Measurements from ENCODE around the gene ZNF366. TPM values are rescaled to one million over a fixed set of nuclear protein-coding genes. Genes with fewer than 3 reads are reported as not detected.

ZNF366 gene
- total RNA-seq, 2 donors from 2014 or later, result under 0.01 to 1.8 TPM

DNA sequence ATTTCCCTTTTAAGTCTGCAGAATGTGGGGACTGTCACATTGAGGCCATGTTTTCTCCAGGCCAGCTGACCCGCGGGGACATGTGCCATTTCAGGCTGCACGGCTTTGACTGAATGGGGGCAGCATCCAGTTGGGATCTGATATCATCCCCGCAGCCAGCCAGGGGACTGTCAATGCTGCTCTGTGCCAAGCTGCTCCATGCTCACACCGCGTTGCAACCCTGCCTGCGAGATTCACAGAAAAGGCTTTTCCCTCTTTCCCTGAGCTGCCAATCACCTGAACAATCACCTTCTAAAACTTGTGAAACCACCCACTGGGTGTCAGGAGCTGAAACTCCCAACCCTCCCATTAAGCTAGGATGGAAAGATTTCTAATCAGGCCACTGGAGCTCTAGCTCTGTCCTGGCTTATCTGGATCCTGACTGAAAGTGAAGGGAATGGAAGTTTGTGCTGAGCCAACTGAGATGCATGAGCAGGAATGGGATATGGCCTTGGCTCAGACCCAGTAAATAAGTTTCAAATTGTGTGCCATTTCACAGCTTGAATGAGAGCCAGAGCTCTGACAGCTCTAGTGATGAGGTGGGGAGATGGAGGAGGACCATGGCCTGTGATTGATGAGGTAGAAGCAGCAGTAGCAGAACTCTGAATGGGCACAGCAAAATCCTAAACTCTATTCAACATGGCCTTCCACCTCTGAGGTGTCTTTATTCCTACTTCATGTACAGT lies 34.5 kb upstream of the ZNF366 start:
- intact Hi-C loops (cut with DNase I), result no loop called here
- Histone ChIP-seq H3K4me1 (no peaks in the 10 kb centered on the region), H3K36me3 (replicated peaks in 1 of 2; ENCODE audit: insufficient read depth in 1 of 2, low read depth in 2 of 2) (no peaks in the 10 kb centered on the region), H3K9me3 (no peaks in the 10 kb centered on the region), H3K4me3 (no peak overlapping the region), H3K27ac (no peak overlapping the region), H3K27me3 (no peaks in the 10 kb centered on the region)
- TF ChIP-seq CTCF (IDR thresholded peaks at IDR 0.05) (no peak), POLR2A (IDR thresholded peaks at IDR 0.05) (no peak)
- no peak for ATAC-seq
- 35 to 48% methylated on average over 7 of the region's 7 CpGs for WGBS, 2 donors
- no peak for DNase-seq

GRCh38 chr5:72540759-72541438 lies 33.7 kb upstream of the ZNF366 start:
- Histone ChIP-seq H3K36me3 (replicated peaks in 1 of 2; ENCODE audit: insufficient read depth in 1 of 2, low read depth in 2 of 2) (no peaks in the 10 kb centered on the region), H3K9me3 (no peaks in the 10 kb centered on the region), H3K27ac (no peak overlapping the region), H3K27me3 (no peaks in the 10 kb centered on the region), H3K4me1 (no peaks in the 10 kb centered on the region), H3K4me3 (no peak overlapping the region)
- intact Hi-C loops (cut with DNase I), result no loop called here
- DNase-seq, result no peak
- no peak for TF ChIP-seq CTCF (IDR thresholded peaks at IDR 0.05)
- TF ChIP-seq POLR2A (IDR thresholded peaks at IDR 0.05), result no peak
- no peak for ATAC-seq
- 78 to 87% methylated on average over 7 of the region's 7 CpGs for WGBS, 2 donors

DNA sequence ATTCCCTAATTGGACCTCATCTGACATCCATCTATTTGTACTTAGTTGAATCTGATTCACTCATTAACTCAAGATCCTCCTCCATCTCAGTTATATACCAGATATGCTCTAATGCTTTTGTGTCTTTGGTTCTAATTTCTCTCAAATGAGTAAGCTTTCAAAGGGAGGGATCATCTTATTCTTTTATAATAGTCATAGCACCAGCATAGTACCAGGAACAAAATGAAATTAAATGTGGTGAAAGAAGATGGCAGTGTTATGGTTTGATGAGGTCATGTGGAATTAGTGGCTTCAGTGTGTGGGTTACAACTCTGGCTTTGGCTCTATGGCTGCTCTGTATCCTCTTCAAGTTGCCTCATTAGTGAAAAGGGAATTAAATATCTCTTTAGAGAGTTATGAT lies 32.5 kb upstream of the ZNF366 start:
- Histone ChIP-seq H3K27ac (no peak overlapping the region), H3K9me3 (no peaks in the 10 kb centered on the region), H3K27me3 (no peaks in the 10 kb centered on the region), H3K4me1 (no peaks in the 10 kb centered on the region), H3K36me3 (replicated peaks in 1 of 2; ENCODE audit: insufficient read depth in 1 of 2, low read depth in 2 of 2) (no peaks in the 10 kb centered on the region), H3K4me3 (no peak overlapping the region)
- TF ChIP-seq POLR2A (IDR thresholded peaks at IDR 0.05) (no peak), CTCF (IDR thresholded peaks at IDR 0.05) (no peak)
- intact Hi-C loops (cut with DNase I), result no loop called here
- ATAC-seq (no peak), DNase-seq (no peak)

GRCh38 chr5:72539038-72539437 lies 31.8 kb upstream of the ZNF366 start:
- DNase-seq (no peak), ATAC-seq (no peak)
- no peaks in the 10 kb centered on the region for H3K36me3 ChIP-seq (replicated peaks in 1 of 2; ENCODE audit: insufficient read depth in 1 of 2, low read depth in 2 of 2)
- TF ChIP-seq POLR2A (IDR thresholded peaks at IDR 0.05), result no peak
- TF ChIP-seq CTCF (IDR thresholded peaks at IDR 0.05), result no peak
- no peak overlapping the region for H3K4me3 ChIP-seq
- intact Hi-C loops (cut with DNase I), result no loop called here
- H3K4me1 ChIP-seq, result no peaks in the 10 kb centered on the region
- H3K27ac ChIP-seq, result no peak overlapping the region
- 5 to 34% methylated on average over 1 of the region's 1 CpG for WGBS, 2 donors
- H3K9me3 ChIP-seq, result no peaks in the 10 kb centered on the region
- H3K27me3 ChIP-seq, result no peaks in the 10 kb centered on the region

GRCh38 chr5:72537166-72537565 lies 30.0 kb upstream of the ZNF366 start:
- ATAC-seq (no peak), DNase-seq (no peak)
- WGBS, 2 donors, result 54 to 72% methylated on average over 5 of the region's 5 CpGs
- intact Hi-C loops (cut with DNase I), result no loop called here
- H3K27ac ChIP-seq, result no peak overlapping the region
- no peaks in the 10 kb centered on the region for H3K9me3 ChIP-seq
- H3K4me3 ChIP-seq, result no peak overlapping the region
- no peak for TF ChIP-seq CTCF (IDR thresholded peaks at IDR 0.05)
- no peak for TF ChIP-seq POLR2A (IDR thresholded peaks at IDR 0.05)
- no peaks in the 10 kb centered on the region for H3K36me3 ChIP-seq (replicated peaks in 1 of 2; ENCODE audit: insufficient read depth in 1 of 2, low read depth in 2 of 2)
- no peaks in the 10 kb centered on the region for H3K27me3 ChIP-seq
- no peaks in the 10 kb centered on the region for H3K4me1 ChIP-seq
